RWPE1 (cell line): ENCODE data around the gene CDKN2B.
A peak's percentile ranks its signal among the peaks of the same experiment; 100 is the strongest.

ENCODE experiments used
- CTCF ChIA-PET: fragments of 350-600 bp; sonication (Branson Sonifier 250); formaldehyde crosslinking; extraction: SDS; loops from one replicate; lab custom pipeline; 2021; lab: Yijun Ruan, JAX
- POLR2A ChIA-PET: fragments of 400-600 bp; formaldehyde crosslinking; extraction: SDS; loops from one replicate; lab custom pipeline; 2020; ENCODE audit warnings: antibody characterized with exemption; ENCODE audit not compliant: low non-redundant PET; lab: Yijun Ruan, JAX
- DNase-seq: peaks from one replicate; pipeline ENCODE4 v3.0.0; 2012; ENCODE audit warnings: low spot score
- H3K27ac ChIP-seq: fragments of 450-650 bp; 2 replicates; pipeline ENCODE4 v1.5.1; 2017
- CTCF ChIP-seq: fragments of 450-650 bp; conservative IDR thresholded peaks from 2 replicates; pipeline ENCODE4 v1.5.1; 2017; ENCODE audit warnings: low read depth, mild to moderate bottlenecking

The CDKN2B gene

GRCh38 chr9:22031655-22032411 lies 22.7 kb upstream of the CDKN2B start:
- ChIA-PET CTCF (interaction anchor here (0.6 to 0.7 kb wide), 2 partner anchors 23 to 526 kb away, joined by 3 to 4 read pairs; partner anchors contain the start of gene CDKN2B), POLR2A (interaction anchor here (0.6 kb wide), 1 partner anchor 656 kb away, joined by 3 read pairs; no protein-coding TSS in a partner anchor)
- H3K27ac ChIP-seq: no peak overlapping the region
- no peak for TF ChIP-seq CTCF
- no peak for DNase-seq

- CTCF ChIA-PET: interaction anchor here (0.5 kb wide), 1 partner anchor 23 kb away, joined by 3 read pairs; no protein-coding TSS in a partner anchor
- DNase-seq: peak; percentile 71
- POLR2A ChIA-PET: interaction anchor here (0.6 kb wide), 1 partner anchor 41 kb away, joined by 3 read pairs; no protein-coding TSS in a partner anchor
- 0 out of 2 replicates have a peak, but pooled peaks have one; percentile 9 for TF ChIP-seq CTCF
- H3K27ac ChIP-seq: no peak overlapping the region
Observed at GRCh38 chr9:22030101-22030598, 21.0 kb upstream of the CDKN2B start.

GRCh38 chr9:22029231-22029630 lies 20.1 kb upstream of the CDKN2B start:
- POLR2A ChIA-PET: no interaction called here
- CTCF ChIA-PET: interaction anchor here (0.8 kb wide), 1 partner anchor 20 kb away, joined by 3 read pairs; the partner anchor contains the start of gene CDKN2B
- no peak for TF ChIP-seq CTCF
- no peak for DNase-seq
- no peak overlapping the region for H3K27ac ChIP-seq

DNA sequence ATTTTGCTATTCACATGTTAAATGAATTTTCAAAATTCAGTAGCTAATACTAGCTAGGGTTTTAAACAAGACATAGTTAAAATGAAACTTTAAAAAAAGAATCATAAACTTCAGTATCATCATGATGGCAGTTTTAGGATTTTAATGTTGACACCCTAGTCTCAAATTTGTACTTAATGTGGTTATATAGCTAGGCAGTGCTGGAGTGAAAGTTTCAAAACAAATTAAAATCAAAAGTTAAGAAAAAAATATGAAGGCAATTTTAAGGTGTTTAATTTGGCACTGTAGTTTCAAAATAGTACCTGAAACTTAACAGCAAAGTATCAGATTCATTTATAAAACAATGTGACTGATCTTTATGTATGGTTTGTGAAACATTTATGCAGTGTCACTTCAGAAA lies 19.3 kb upstream of the CDKN2B start:
- CTCF ChIA-PET: interaction anchor here (0.6 kb wide), 1 partner anchor 186 kb away, joined by 3 read pairs; no protein-coding TSS in a partner anchor

GRCh38 chr9:22026696-22027095 lies 17.6 kb upstream of the CDKN2B start:
- no peak for TF ChIP-seq CTCF
- ChIA-PET CTCF (interaction anchor here (0.5 to 0.7 kb wide), 5 partner anchors 18 to 144 kb away, joined by 3 to 5 read pairs (median 3); partner anchors contain the start of genes CDKN2A and CDKN2B-AS1), POLR2A (no interaction called here)

More for the DNA sequence above, 19.3 kb upstream of the CDKN2B start:
- no peak for TF ChIP-seq CTCF
- no peak overlapping the region for H3K27ac ChIP-seq
- DNase-seq: no peak
- POLR2A ChIA-PET: no interaction called here

DNA sequence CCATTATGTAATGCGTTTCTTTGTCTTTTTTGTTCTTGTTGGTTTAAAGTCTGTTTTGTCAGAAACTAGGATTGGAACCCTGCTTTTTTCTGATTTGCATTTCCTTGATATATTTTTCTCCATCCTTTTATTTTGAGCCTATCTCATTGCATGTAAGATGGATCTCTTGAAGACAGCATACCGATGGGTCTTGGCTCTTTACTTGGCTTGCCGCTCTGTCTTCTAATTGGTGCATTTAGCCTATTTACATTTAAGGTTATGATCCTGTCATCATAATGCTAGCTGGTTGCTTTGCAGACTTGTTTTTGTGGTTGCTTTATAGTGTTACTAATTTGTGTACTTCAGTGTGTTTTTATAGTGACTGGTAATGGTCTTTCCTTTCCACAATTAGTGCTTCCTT lies 13.3 kb upstream of the CDKN2B start:
- TF ChIP-seq CTCF: no peak
- no peak for DNase-seq
- H3K27ac ChIP-seq: no peak overlapping the region
- POLR2A ChIA-PET: no interaction called here
- CTCF ChIA-PET: no interaction called here

More at GRCh38 chr9:22026696-22027095, 17.6 kb upstream of the CDKN2B start:
- no peak for DNase-seq
- peak overlapping the region; percentile 29 for H3K27ac ChIP-seq
